MM.1S (cell line): ENCODE data around the gene MDH2.

Experiments used
- CTCF ChIP-seq: fragments of 300-600 bp; sonication (generic); IDR thresholded peaks from 2 replicates; pipeline ENCODE4 v1.5.1; 2016; ENCODE audit warnings: antibody characterized with exemption, low read length, mixed read lengths
- EZH2 ChIP-seq: fragments of 300-600 bp; sonication (generic); optimal IDR thresholded peaks from 2 replicates; pipeline ENCODE3; 2017; ENCODE audit warnings: low read depth, mild to moderate bottlenecking, antibody characterized with exemption, low read length, mixed read lengths

GRCh38 chr7:76065016-76065612 lies 17.2 kb downstream of the MDH2 start:
- no peak for TF ChIP-seq CTCF
- TF ChIP-seq EZH2, result no peak
